D721Med (cell line): ENCODE measurements around the gene NDC1.
"Not testable (repeated sequence)": the region's sequence is repeated elsewhere in the genome, so short reads cannot be mapped to it uniquely, and the experiment has no call there.

Source experiments
- DNase-seq: peaks from one replicate; pipeline ENCODE4 v3.0.0; 2011; ENCODE audit warnings: low spot score; ENCODE audit not compliant: insufficient read length
- FAIRE-seq: peaks from 2 replicates; lab custom pipeline; 2011; peaks lifted over from hg19 to GRCh38; lab: Jason Lieb, UNC
- CTCF ChIP-seq: IDR thresholded peaks from 2 replicates; pipeline ENCODE4 v1.5.1; 2012; ENCODE audit warnings: mild to moderate bottlenecking, control low read depth; ENCODE audit not compliant: insufficient read depth; ENCODE audit errors: missing control alignments

The NDC1 gene

GRCh38 chr1:53837924-53838653 lies at the start of gene NDC1:
TSS of gene NDC1 (minus strand) at chr1:53838296. CDS start at chr1:53838261, 35 bp downstream.
- DNase-seq (peak; percentile 52), FAIRE-seq (no peak)
- TF ChIP-seq CTCF: no peak

GRCh38 chr1:53883600-53883999 lies 45.5 kb upstream of the NDC1 start:
- not testable (repeated sequence) for DNase-seq, FAIRE-seq

- not testable (repeated sequence) for FAIRE-seq, DNase-seq
Observed at GRCh38 chr1:53881853-53882252, 43.8 kb upstream of the NDC1 start.

GRCh38 chr1:53878492-53879105 lies 40.5 kb upstream of the NDC1 start:
- no peak for FAIRE-seq
- no peak for DNase-seq
- peak; percentile 58 for TF ChIP-seq CTCF

GRCh38 chr1:53875150-53875549 lies 37.1 kb upstream of the NDC1 start:
- not testable (repeated sequence) for FAIRE-seq, DNase-seq

GRCh38 chr1:53871773-53872484 lies 33.8 kb upstream of the NDC1 start:
- FAIRE-seq: no peak
- no peak for DNase-seq
- TF ChIP-seq CTCF: no peak

- FAIRE-seq: no peak
- DNase-seq: no peak
- no peak for TF ChIP-seq CTCF
Observed at GRCh38 chr1:53871221-53871620, 33.1 kb upstream of the NDC1 start.

GRCh38 chr1:53869454-53870117 lies 31.5 kb upstream of the NDC1 start:
- no peak for TF ChIP-seq CTCF
- no peak for DNase-seq

More at GRCh38 chr1:53869454-53870117, 31.5 kb upstream of the NDC1 start:
- no peak for FAIRE-seq
